Nucleus accumbens (tissue), 56 donors: ENCODE measurements around the gene SERPINB1.
"Not testable (repeated sequence)": the region's sequence is repeated elsewhere in the genome, so short reads cannot be mapped to it uniquely, and the experiment has no call there.

ENCODE experiments used
- DNase-seq, 56 donors: peaks; one replicate each; lab custom pipeline; 2025; lab: John Stamatoyannopoulos, UW

Gene SERPINB1

DNA sequence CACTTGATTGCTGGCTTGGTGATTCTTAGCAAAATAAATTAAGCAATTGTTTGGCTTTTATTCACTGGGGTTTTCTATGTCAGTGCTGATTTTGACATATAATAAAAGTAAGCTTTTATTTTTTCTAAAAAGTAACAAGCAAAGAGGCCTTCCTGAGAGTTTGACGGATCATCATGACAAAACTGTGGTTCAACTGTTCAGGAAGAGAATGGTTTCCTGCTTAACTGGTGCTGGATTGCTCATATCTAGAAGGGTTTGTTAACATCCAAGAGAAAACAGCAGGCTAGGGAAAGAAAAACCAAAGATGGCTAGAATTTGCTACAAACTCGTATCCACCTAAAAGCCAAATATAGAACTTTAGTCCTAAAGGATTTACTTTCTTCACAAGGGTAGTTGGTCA, 21.2 kb downstream of the SERPINB1 start:
- DNase-seq: no peak

DNA sequence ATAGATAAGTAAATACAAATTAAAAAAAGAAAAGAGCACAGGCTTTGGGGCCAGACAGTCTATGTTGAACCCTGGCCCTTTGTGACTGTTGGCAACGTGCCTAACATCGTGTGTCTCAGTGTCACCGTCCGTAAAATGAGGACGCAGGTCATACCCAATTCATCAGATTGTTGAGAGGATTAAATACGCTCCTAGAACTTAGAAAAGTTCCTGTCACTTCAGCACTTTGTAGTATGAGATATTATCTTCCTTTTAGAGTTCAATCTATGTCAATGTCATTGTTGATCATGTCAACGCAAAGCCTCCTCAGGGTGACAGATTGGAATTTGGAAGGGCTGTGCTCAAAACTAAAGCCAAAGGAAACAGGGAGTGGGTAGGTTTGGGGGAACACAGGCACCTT, 21.7 kb downstream of the SERPINB1 start:
- no peak for DNase-seq

DNA sequence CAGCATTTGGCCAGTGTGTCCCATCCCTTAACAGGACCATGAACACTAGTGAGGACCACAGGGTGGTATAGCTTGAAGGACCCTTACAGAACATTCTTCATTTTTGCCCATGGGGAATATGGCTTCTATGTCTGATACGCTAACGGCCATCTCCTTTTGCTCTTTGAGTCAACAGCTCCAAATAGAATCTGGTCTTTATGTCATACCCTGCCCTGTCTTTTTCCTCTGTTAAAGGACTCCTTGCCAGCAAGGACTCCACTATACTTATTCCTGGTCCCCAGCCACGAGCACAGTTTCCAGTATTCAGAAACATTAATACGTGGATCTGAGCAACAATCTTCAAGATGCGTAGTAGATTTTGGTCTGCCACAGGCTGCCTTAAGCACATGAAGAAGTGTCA, 22.5 kb downstream of the SERPINB1 start:
- no peak for DNase-seq

DNA sequence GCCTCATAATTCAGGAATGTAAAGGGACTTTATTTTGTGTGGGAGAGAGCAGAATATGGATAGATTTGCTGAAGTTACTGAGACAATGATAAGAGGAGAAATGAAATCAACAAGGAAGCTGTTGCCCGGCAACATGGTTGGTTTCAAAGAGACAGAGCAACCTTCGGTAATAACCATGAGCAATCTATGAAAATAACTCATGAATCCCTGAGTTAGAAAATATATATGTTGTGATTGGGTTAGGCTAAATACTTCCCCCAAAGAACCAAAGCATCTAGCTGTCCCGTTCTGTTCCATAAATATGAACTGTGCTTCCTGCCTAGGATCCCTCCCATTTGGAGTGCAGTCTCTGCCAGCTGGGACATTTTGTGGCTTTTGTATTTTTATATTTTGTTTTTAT, 23.1 kb downstream of the SERPINB1 start:
- DNase-seq: peak in 1 of 56 donors; percentile 32

DNA sequence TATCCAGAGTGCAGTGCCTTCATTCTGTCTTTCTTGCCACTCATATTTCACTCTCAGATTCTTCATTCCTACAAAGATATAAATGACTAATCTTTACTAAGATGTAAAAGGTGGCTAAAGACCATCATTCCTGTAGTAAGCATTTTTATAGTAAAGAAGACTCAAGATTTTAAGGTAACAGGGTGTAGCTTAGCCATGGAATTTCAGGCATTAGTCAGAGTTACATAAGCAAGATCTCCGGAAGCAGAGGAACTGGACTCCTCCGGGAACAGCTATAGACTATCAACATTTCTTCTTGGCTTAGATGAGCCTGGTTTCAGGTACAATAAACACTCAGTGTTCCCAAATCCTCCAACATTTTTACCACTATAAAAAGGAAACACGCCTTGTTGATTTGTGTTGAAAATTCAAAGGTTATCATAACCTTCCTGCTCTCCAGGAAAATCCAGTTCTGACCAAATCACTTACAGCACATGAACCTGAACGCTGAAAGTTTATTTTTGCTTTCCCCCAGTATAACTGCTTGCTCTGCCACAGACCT, 23.7 kb downstream of the SERPINB1 start:
- no peak for DNase-seq

DNA sequence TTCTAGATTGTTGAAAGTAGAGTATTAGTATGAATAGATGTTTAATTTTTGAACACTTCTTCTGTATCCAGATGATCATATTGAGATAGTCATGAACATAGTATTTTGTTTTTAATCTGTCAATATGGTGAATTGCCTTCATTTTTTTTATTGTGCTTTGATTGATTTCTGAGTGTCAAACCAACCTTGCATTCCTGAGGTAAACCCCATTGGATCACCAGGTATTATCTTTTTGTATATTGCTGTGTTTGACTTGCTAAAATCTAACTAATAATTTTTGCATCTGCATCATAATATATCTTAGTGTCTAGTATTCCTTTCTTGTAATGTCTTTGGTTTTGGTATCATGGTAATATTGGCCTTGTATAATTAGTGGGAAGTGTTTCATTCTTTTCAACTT, 25.5 kb downstream of the SERPINB1 start:
- no peak for DNase-seq

DNA sequence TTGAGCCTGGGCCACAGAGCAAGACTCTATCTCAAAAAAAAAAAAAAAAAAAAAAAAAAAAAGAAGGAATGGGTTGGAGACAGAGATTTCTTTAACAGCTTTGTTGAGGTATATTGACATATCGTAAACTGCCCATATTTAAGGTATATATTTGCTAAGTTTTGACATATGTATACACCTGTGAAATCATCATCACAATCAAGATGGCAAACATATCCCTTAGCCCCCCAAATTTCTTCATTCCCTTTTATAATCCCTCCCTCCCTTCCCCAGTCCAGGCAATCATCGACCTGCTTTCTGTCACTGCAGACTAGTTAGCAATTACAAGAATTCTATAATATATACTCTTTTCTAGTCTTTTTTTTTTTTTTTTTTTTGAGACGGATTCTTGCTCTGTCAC, 29.0 kb downstream of the SERPINB1 start:
- no peak for DNase-seq

DNA sequence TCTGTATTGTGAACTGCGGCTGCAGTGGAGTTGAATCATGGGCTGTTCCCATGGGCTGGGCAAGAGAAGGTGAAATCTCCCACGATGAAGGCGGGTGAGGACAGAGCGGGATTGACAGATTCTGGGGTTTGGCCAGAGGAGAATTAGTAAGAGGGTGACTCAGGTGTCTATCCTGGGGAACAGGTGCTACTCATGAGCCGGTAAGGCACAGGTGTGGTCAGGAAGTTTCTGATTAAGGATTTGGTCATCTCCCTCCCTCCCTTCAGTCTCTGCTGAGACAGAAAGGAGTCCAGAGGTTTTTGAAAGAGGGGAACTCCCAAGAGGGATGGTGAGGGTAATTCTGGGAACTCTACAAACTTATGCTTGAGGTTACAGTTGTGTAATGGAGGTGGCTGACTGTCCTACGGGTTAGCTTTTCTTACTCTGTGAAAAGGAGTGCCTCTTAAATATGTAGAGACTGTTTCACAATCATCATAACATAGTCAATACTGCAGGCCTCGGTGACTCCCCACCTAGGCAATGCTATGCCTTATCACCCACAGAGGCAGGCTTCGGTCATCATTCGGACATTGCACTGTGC, 31.5 kb downstream of the SERPINB1 start:
- DNase-seq: no peak

DNA sequence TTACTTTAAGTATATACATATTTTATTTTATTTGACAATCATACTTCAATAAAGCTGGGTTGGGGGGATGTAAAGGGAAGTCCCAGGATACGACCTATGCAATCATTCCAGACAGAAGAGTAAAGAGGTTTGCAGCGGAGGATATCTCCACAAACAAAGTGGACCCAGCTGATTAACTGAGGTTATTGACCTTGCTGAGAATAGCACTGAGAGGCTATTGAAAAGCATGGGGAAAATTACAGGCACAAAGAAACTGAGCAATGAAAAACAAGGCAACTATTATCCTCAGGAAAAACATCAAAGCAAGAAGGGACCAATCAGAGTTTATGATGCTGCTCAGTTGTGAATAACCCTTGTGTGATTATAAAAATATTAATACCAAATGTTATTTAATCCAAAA, 32.6 kb downstream of the SERPINB1 start:
- DNase-seq: no peak

DNA sequence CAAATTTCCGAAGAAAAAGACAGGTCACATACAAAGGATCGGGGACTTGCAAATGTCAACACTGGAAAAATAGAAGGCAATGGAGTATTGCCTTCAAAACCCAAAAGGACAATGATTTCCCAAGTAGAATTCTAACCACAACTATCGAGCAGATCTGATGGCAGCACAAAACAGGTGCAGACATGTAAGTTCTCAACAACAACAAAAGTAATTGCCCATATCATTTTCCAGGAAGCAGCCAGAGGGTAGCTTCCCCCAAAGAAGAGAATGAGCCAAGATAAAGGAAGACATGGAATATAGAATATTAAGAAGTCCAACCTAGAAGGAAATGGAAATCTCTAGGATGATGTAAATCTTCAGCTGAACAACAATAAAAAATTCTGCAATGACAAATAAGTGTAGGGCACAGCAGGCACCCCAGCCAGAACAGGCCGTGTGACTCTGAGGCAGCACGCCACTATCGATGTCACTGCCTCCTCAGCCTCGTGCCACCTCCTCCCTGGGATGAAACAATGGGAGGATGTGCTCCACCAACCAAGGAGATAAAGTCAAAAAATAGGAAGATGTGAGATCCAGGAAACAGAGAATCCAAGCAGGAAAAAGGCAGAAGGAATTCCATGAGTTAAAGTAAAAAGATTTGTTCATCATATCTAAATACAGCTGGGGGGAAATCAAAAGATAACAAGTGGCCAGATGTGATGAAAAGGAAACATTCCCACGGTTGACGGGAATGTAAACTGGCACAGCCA, 34.1 kb downstream of the SERPINB1 start:
- peak in 26 of 56 donors; percentile 13 to 74 (median 31) for DNase-seq

DNA sequence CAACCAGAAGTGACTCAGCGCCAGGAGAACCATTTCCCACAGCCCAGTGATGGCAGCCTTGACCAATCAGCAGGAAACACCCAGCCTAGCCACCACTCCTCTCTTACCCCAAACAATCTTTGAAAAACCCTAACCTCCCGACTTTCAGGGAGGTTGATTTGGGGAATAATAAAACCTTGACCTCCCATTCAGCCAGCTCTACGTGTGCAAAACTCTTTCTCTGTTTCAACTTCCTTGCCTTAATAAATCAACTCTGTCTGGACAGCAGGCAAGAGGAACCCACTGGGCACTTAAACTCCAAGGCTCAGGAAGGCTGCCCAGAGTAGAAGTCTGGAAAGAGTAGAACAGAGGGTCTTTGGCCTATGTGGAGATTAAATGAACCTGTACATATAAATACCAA, 35.0 kb downstream of the SERPINB1 start:
- DNase-seq: no peak

DNA sequence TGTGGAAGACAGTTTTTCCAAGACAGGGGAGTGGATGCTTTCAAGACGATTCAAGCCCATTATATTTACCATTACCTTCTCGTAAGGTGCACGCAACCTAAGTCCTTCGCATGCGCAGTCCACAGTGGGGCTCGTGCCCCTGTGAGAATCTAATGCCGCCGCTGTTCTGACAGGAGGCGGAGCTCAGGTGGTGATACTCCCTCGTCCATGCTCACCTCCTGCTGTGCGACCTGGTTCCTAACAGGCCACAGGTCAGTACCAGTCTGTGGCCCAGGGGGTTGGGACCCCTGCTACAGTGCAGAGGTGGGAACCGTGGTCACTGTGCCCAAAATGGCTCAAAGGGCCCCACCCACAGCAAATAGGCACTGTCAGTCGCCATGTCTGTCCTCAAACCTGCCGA, 36.6 kb downstream of the SERPINB1 start:
- no peak for DNase-seq

DNA sequence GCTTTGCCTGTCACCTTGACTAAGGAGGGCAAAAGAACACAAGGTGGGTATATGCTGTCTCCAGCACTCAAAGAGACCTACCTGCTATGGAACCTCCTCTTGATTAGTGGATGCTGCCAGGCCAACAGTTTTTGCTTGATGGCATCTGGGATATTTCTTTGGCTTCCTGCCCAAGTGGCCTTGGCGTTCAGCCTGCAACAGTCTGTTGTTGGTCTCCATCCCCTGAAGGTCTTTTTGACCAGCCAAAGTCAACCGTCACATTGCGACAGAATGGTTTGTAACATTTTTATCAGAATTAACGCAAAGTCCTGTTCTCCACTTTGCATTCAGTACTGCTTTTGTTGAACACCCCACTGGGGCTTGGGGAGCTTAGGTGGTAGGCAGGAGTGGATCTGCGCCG, 37.1 kb downstream of the SERPINB1 start:
- DNase-seq: peak in 3 of 56 donors; percentile 9 to 40 (median 19)

DNA sequence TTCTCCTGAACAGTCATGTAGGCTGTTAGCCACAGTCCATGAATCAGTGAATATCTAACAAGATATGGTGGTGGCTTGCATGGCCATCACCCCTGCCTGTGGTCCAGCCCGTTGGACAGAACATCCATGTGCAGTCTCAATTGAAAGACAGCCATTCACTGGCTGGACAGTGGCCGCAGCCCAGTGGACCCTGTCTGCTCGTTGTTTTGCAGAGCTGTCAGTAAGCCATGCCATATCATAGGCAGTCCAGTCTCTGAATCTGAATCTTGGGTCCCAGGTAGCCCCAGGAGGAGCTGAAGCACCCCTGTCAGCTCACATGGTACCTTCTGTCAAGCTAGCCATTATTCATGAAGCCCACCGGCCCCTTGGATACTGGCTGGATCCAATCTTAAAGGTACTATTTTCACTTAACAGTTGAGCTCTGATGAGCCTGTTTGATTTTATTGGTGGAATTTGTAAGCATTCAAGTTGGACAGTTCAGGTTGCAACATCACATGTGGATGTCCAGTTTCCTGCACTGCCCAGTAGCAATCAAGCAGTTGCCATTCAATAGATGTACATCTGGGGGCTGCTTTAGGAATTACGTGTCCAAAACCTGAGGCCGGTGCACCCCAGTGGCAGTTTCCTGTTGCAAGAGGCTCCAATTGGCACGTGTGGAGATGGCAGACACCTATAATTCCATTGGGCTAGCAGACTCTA, 37.8 kb downstream of the SERPINB1 start:
- DNase-seq: no peak

DNA sequence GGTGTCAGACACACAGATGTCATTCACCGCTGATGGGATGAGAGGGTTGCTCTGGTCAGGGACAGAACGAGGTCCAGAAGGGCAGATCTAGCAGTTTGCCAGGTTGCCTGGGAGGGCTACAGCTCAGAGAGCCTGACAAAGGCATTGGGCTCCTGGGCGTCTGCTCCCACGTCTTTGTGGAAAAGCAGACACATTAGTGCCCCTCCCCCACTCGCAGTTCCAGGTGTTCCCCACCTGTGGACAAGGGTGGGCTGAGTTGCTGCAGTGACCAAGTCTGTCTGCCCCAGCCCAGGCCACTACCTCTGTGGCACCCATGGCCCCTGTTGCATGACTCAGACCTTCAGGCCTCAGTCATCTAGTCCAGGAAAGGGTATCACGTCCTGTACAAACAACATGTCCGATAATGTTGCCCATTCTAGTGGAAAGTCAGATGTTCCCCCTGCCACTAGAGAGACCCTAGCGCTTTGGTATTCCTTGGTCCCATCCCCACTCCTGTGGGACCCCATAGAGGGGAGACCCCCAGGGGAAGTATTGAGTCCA, 39.1 kb downstream of the SERPINB1 start:
- no peak for DNase-seq

DNA sequence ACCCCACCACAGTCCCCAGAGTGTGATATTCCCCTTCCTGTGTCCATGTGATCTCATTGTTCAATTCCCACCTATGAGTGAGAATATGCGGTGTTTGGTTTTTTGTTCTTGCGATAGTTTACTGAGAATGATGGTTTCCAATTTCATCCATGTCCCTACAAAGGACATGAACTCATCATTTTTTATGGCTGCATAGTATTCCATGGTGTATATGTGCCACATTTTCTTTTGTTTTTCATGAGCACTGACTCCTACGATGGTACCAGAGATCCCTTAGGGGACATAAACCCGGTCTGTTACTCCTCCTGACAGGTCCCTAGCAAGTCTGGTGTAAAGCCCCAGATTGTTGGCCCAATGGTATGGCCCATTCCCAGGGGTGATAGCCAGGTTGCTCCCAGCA, 40.0 kb downstream of the SERPINB1 start:
- not testable (repeated sequence) for DNase-seq

DNA sequence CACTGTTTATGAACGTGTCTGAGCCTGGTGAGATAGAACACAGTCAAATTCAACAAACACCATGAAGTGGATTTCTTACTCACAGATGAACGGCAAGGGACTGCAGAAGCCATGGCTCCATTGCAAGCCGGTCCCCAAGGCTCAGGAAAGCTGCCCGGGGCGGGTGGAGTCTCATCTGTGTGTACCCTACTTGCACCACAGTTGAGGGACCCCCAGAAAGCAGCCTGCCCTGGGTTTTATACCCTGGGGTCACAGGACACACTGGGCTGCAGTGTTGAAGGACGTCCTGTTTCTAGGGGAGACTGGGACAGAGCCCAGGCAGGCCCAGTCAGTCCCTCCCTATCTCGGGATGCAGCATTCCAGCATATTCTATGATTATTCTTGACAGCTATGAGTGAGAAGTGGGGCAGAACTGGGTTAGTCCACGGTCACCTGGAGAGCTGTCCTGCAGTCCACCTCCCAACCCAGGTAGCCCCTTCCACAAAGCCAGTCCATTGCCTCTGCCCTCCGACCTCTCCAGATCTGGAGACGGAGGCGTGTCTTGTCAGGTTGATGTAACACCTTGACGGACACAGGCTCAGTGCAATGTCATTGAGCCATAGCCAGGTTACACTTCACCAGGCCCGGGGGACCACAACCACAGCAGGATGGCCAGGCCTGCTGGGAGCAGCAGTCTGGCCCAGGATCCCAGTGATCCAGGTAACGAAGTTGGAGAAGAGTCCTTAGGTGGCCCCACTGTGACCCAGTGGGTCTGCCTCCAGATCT, 40.9 kb downstream of the SERPINB1 start:
- DNase-seq: no peak

DNA sequence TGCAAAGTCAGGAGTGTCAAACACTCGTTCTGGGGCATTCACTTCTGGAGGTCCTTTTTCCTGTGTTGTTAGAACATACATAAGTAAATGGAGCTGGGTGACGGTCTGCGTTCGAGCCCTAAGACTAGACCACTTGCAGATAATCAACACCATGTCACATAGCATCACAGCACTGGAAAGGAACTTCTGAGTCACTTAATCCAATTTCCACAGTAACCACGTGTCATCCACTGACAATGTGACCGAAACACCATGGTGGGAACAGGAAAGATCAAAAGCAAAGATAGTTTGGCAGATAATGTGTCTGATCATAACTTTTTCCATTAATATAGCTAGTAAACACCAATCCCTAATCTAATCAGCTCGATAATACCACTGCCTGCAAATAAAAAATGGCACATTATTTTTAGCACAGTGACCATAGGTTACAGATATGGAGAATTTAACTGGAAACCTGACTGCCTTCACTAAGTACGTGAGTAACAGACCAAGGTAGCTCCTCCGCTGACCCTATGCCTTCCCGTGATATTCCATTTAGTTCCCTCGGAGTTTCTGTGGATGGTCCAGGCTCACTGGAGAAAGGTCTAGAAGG, 41.6 kb downstream of the SERPINB1 start:
- no peak for DNase-seq

DNA sequence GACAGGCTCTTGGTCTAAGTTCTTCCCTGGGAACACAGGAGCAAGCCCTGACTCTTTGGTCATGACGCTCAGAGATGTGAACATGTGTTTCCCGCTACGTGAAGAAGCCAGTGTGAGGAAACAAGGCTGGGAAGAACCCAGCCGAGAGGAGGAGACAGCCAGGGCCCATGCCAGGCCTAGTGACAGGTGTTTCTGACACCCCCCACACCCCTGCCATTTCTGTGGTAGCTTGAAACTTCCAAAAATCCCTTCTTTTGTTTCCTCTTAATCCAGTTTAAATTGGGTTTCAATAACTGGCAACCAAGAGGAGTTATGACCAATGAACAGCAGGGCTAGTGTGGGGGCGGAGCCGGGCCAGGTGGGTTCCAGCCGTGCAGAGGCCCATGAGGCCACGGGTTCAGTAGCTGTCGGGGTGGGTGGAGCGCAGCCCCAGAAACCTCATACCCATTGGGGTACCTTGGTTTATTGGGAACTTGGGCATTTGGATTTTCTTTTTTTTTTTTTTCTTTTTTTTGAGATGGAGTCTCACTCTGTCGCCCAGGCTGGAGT, 43.0 kb downstream of the SERPINB1 start:
- no peak for DNase-seq

DNA sequence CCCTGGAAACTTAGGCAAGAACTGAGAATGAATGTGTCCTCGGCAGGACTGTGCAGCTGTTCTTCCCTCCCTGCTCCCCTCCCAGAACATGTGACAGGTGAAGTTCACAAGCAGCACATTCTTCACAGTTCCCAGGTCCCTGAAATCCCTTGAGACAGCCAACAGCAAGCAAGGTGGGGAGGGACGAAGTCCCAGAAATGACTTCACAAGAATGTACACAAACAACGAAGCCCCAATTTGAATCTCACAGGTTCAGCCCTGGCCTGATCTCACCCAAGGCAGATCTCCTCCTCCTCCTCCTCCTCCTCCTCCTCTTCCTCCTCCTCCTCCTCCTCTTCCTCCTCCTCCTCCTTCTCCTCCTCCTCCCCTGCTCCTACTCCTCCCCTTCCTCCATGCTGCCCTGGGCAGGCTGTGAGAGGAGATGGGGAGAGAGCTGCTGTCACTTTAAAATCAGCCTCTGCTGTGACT, 44.1 kb downstream of the SERPINB1 start:
- no peak for DNase-seq
